ENCODE measurements around the gene ZNF687. TPM values are rescaled to one million over a fixed set of nuclear protein-coding genes. Genes with fewer than 3 reads are reported as not detected.

Gene ZNF687, protein sequence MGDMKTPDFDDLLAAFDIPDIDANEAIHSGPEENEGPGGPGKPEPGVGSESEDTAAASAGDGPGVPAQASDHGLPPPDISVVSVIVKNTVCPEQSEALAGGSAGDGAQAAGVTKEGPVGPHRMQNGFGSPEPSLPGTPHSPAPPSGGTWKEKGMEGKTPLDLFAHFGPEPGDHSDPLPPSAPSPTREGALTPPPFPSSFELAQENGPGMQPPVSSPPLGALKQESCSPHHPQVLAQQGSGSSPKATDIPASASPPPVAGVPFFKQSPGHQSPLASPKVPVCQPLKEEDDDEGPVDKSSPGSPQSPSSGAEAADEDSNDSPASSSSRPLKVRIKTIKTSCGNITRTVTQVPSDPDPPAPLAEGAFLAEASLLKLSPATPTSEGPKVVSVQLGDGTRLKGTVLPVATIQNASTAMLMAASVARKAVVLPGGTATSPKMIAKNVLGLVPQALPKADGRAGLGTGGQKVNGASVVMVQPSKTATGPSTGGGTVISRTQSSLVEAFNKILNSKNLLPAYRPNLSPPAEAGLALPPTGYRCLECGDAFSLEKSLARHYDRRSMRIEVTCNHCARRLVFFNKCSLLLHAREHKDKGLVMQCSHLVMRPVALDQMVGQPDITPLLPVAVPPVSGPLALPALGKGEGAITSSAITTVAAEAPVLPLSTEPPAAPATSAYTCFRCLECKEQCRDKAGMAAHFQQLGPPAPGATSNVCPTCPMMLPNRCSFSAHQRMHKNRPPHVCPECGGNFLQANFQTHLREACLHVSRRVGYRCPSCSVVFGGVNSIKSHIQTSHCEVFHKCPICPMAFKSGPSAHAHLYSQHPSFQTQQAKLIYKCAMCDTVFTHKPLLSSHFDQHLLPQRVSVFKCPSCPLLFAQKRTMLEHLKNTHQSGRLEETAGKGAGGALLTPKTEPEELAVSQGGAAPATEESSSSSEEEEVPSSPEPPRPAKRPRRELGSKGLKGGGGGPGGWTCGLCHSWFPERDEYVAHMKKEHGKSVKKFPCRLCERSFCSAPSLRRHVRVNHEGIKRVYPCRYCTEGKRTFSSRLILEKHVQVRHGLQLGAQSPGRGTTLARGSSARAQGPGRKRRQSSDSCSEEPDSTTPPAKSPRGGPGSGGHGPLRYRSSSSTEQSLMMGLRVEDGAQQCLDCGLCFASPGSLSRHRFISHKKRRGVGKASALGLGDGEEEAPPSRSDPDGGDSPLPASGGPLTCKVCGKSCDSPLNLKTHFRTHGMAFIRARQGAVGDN
- total RNA-seq, result 45.5 TPM

DNA sequence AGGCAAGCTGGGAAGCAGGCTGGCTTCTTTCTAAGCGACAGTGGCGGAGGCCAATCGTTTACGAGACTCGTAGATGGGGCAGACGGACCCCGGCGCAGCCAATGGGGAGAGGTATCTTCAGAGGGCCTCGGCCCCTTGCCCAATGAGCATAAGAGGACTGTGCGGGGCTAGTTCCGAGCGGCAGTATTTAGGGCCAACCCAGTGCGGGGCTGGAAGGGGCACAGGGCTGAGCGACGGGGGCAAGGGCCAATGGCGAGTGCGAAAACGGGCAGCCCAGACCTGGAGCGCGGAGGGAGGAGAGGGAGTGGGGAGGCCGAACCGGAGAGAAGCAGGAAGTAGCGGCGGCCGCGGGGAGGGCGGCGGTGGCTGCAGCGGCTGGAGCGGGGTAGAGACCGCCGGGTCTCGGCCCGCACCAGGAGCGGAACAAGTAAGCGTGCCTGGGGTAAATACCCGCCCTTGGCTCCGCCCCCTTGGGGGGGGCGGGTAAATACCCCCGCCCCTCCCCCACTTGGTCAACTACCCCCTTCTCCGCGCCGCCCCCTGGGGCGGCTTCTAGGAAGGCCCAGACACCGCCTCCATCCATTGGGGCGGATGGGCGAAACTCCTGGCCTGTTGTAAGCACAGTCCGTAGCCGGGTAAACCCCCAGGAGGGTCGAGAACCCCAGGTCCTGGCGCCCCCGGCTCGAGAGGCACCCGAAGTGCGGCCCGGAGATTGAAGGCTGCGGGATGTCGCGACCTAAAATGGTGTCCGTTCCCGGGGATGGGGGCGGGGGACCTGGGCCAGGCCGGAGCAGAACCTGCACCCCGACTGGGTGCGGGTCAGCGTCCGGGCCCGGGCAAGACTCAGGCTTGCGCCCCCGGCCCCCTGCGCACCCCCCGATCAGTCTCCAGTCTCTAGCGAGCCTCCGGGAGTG, at the start of gene ZNF687:
Gene ZNF687 (plus strand): TSS at position 331 of the 914 bp plus-strand sequence. CDS start 3,993 bp downstream, outside the sequence.
- DNase-seq (ENCODE audit: low read depth in 2 of 3, low spot score in 2 of 3), result peak; percentile 94 to 100 (median 100)

DNA sequence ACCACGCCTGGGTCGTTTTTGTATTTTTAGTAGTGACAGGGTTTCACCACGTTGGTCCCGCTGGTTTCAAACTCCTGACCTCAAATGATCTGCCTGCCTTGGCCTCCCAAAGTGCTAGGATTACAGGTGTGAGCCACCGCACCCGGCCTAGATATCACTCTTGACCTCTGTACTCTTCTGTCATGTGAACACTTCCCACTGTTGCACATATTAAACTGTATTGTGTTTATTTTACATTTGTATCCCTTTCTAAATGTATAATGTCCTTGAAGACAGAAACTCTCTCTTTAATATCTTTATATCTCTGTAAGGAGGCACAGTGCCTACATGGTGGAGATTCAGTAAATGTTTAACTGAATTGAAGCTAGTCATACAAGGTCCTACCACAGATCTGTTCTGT, 46.9 kb upstream of the ZNF687 start:
- DNase-seq (ENCODE audit: low read depth in 2 of 3, low spot score in 2 of 3), result no peak

DNA sequence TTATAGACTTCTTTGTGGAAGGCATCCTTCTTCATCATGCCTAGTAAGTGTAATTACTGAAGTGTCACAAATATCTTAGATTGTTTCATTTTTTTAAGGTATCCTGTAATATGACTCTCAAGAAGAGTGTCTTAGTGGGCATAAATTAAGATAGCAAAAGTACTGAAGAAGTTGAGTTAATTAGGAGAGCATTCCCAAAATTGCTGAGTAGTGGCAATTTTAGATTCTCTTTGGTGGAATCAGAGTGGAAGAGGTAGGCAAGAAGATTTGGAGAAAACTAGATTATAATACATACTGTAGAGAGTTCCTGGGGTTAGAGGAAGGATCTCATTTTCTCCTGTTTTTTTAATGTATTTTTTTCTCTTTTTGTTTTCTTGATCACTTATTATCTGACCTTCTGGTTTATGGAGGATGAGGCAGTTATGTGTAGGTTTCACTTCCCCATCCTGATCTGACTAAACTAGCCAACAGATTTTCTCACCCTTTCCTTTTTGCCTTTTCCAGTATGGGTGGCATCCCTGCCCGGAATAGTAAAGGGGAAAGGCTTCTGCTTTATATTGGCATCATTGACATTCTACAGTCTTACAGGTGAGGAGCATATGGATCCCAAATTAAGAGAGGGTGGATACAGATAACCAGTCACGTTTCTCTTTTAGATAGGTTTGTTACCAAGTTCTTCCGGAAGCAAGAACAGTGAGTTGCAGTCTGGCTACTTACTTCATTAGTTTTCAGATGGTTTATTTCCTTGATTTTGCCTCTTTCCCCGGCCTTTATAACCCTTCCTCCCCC, 44.2 kb upstream of the ZNF687 start:
- DNase-seq (ENCODE audit: low read depth in 2 of 3, low spot score in 2 of 3), result no peak

DNA sequence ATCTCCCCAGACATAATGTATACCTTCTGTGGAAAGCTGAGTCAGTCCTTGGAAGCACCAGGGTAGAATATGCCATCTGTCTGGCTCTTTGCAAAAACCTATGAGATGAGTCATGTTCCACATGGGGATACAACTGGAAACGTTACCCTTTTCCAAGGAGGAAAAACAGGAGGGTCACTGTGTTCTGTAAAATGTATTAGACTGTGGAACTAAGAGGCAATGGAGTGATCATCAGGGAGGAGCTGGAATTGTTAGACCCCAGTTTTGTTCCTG, 43.7 kb upstream of the ZNF687 start:
- DNase-seq (ENCODE audit: low read depth in 2 of 3, low spot score in 2 of 3), result no peak

DNA sequence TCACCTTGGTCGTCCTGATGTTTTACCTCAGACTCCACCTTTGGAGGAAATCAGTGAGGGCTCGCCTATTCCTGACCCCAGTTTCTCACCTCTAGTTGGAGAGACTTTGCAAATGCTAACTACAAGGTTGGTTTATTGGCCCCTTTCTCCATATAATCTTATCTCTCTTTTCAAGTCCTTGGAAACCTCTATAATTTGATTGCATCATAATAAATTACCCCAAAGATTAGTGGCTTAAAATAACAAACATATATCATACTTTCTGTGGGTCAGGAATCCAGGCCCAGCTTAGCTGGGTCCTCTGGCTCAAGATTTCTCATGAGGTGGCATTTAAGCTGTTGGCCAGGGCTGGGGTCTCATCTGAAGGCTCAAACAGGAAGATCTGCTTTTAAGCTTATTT, 39.7 kb upstream of the ZNF687 start:
- no peak for DNase-seq (ENCODE audit: low read depth in 2 of 3, low spot score in 2 of 3)

DNA sequence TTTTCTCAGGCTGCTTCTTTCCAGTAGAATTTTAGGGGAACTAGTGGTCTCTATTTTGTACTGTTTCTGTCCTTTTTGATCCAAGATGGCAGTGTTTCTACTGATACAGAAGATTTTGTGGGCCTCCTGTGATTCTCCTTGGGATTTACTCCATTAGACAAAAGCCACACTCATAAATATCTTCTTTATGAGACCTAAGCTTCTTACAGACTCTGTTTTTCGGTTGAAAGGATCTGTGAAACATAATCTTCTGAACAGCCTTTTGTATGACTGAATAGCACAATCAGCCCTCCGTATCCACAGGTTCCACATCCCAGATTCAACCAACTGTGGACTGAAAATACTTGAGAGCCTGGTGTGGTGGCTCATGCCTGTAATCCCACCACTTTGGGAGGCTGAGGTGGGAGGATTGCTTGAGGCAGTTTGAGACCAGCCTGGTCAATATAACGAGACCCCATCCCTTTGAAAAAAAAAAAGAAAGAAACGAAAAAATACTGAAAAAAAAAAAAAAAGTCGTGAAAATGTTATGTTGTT, 38.3 kb upstream of the ZNF687 start:
- no peak for DNase-seq (ENCODE audit: low read depth in 2 of 3, low spot score in 2 of 3)

DNA sequence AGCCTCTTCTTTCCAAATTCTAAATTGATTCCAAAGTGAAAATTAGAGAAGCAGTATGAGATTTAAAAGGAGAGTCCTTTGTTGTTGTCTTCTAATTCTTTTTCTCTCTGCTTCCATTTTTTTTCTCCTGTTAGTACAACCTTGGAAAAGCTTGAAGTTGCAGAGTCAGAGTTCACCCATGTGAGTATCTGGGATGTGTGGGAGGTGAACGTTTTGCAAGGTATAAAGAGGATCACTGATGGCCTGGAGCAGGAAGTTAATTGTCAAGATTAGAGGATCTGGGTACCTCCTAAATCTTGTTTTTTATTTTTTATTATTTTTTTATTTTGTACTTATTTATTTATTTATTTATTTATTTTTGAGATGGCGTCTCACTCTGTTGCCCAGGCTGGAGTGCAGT, 35.3 kb upstream of the ZNF687 start:
- DNase-seq (ENCODE audit: low read depth in 2 of 3, low spot score in 2 of 3), result no peak

DNA sequence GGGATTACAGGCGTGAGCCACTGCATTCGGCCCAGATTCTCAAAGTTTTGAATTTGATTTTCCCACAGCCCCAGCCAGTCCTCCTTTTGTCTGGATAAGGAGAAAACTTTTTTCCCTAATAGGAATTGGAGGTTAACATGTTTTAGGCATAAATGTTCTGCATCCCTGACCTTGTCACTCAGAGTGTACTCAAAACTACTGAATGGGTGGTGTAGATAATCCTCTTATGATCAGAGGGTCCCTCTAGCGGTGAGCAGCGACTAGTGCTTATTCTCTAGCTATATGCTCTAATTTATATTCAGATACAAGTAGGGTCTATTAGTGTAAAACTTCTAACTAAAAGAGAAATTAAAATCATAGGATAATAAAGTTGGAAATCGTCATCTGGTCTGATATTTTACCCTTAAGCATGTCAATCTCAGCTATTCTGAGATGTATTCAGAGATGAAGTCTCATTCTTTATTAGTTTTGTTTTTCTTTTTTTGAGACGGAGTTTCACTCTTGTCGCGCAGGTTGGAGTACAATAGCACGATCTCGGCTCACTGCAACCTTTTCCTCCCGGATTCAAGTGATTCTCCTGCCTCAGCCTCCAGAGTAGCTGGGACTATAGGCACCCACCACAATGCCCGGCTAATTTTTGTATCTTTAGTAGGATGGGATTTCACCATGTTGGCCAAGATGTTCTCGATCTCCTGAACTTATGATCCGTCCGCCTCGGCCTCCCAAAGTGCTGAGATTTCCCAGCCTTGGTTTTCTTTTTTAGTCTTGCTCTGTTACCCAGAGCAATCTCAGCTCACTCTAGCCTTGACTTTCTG, 30.2 kb upstream of the ZNF687 start:
- peak; percentile 41 to 87 (median 74) for DNase-seq (ENCODE audit: low read depth in 2 of 3, low spot score in 2 of 3)

DNA sequence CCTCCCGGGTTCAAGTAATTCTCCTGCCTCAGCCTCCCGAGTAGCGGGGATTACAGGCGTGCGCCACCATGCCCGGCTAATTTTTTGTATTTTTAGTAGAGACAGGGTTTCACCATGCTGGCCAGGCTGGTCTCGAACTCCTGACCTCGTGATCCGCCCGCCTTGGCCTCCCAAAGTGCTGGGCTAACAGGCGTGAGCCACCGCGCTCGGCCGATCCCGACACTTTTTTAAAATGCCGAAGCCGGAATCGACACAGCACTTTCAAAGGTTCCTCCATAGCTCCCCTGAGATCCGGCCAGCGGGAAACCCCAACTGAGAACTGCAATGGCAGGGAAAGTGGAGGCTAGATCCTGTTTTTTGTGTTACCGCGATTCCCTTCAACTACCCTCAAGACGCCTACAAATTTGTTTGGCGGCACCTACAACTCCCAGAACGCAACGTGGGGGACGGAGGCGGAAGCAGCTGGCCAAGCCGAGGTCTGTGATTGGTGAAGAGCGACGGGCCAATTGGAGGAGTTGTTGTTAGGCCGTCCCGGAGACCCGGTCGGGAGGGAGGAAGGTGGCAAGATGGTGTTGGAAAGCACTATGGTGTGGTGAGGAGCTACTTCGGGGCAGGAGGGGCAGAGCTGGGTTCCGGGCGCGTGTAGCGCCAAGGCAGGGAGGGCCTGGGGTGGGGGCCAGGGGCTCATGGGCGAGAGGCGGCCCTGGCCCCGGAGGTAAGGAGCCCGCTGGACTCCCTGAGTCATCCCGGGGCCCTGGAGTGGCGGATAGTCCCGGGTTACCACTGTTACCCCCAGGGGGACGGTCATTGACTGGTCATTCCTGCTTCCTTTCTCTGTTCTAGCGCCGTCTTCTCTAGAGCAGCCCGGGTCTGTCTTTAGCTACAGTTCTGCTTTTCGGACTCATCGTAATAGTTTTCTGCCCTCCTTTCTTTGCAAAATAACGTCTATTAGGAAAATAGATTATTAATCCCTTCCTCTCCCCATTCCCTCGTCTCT, 27.6 kb upstream of the ZNF687 start, which contains the start of gene PSMD4:
Gene PSMD4 (plus strand): TSS at position 518 of the 997 bp plus-strand sequence. CDS start 49 bp downstream, at position 567.
- peak; percentile 80 to 98 (median 96) for DNase-seq (ENCODE audit: low read depth in 2 of 3, low spot score in 2 of 3)

DNA sequence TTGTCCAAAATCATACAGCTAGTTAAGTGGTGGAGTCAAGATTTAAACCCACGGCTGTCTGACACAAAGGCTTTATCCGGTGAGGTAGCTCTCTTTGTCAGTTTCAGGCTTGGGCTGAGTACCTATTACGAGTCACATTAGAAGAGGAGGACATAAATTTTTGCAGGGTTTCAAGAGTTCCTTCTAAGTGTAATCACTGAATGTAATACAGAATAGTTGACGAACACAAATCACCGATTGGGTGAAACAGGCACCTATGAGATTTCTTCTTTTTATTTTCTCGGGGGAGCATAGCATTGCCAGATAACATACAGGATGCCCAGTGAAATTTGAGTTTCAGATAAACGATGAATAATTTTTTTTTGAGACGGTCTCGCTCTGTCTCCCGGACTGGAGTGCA, 26.7 kb upstream of the ZNF687 start:
- DNase-seq (ENCODE audit: low read depth in 2 of 3, low spot score in 2 of 3), result no peak

DNA sequence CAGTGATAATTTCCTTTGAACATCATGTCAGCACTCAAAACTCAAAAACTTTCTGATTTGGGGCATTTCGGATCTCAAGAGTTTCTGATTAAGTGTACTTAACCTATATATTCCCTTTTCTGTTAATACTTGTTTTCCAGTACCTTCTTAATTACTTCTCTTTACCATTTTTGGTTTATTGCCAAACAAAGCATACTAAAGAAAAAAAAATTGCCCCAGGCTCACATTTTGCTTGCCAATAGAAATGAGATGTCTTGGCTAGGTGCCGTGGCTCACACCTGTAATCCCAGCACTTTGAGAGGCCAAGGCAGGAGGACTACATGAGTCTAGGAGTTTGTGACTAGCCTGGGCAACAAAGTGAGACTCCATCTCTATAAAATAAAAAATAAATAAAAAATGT, 22.7 kb upstream of the ZNF687 start:
- no peak for DNase-seq (ENCODE audit: low read depth in 2 of 3, low spot score in 2 of 3)

DNA sequence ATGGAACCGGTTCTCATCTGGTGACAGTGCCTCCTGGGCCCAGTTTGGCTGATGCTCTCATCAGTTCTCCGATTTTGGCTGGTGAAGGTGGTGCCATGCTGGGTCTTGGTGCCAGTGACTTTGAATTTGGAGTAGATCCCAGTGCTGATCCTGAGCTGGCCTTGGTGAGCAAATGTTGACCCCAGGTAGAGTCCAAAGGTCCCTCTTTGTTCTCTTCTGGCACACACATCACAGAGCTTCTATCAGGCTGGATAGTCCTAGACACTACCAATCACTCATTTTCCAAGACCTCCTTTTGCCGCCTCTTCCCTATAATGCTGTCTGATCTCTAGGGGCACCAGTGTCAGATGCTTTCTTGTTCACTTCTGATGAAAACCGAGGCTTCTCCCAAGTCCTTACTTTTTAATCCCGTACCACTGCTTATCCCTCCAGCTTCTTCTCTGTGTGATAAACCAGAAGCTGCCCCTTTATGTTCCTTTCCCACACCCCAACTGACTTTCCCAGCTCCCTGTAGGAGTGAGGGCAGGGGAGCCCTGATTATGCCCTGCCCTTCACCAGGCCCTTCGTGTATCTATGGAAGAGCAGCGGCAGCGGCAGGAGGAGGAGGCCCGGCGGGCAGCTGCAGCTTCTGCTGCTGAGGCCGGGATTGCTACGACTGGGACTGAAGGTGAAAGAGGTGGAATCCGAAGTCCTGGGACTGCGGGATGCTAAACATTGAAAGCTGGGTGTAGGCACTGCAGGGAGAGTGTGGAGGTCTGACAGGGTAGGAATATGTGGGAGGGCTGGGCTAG, 16.5 kb upstream of the ZNF687 start:
- no peak for DNase-seq (ENCODE audit: low read depth in 2 of 3, low spot score in 2 of 3)

DNA sequence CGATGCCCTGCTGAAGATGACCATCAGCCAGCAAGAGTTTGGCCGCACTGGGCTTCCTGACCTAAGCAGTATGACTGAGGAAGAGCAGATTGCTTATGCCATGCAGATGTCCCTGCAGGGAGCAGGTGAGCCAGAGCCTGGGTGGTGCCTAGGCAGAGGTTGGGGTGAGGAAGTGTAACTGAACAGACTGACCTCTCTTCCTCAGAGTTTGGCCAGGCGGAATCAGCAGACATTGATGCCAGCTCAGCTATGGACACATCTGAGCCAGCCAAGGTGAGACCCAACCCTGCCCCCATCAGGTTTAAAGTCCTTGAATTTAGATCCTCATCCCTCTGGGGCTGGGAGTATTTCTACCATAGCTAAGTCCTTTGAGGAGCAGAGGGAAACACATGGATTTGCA, 15.8 kb upstream of the ZNF687 start:
- no peak for DNase-seq (ENCODE audit: low read depth in 2 of 3, low spot score in 2 of 3)

DNA sequence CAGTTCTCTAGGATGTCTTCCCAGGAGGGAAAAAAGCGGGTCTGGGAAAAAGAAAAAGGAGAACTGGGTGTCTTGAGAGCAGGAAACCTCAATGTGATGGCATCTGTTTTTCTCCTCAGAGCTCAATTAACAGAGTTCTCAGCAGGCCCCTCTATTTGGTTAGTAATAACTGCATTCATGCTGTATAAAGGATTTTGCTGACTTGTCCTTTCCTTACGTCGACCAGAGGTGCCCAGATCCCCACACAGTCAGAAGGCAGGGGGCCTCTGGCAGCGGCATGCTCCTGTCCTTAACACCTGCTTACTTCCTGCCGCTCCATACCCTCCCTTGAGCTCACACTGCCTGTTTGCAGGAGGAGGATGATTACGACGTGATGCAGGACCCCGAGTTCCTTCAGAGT, 15.3 kb upstream of the ZNF687 start:
- no peak for DNase-seq (ENCODE audit: low read depth in 2 of 3, low spot score in 2 of 3)

DNA sequence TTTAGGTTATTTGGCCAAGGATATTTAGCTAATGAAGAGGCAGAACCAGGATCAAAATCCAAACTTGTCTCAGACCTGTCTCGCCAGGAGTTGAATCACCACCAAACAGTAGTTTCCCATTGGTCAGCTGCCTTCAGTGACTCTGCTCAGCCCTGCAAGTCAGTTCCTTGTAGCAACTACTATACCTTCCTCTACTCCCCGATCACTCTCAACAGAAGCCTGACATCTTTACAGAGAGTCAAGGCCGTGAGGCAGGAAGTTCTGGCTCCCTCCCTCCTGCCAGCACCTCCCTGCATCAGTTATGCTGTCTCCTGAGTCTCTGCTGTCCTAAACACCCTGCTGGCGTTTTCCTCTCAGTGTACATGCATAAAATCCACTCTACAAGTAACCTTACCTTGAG, 14.3 kb upstream of the ZNF687 start:
- DNase-seq (ENCODE audit: low read depth in 2 of 3, low spot score in 2 of 3), result no peak

DNA sequence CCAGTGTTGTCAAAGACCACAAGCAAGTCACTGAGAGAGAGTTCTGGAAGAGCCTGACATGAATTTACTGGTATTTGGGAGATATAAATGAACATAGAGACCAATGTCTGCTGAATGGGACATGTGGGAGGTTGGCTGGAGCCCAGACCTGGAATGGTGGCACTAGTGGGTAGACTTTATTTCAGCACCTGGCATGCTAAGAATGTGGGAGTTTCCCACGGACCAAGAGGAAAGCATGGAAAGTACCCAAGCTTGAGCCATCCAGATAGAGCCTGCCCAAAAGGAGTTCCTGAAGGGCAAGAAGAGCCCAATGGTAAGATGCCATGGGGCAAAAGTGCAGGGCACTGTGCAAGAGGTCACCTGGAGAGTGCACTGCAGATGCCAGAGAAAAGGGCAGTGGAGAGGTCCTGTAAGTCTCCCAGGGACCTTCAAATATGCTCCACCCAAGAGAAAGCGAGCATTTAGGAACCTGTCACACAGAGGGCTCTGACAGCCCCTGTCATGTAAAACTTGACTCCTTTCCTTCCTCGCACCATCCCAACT, 8.1 kb upstream of the ZNF687 start:
- no peak for DNase-seq (ENCODE audit: low read depth in 2 of 3, low spot score in 2 of 3)

Data from hematopoietic multipotent progenitor cell (in vitro differentiated cells).